Measurements from ENCODE around the gene CACNA1B.

DNA sequence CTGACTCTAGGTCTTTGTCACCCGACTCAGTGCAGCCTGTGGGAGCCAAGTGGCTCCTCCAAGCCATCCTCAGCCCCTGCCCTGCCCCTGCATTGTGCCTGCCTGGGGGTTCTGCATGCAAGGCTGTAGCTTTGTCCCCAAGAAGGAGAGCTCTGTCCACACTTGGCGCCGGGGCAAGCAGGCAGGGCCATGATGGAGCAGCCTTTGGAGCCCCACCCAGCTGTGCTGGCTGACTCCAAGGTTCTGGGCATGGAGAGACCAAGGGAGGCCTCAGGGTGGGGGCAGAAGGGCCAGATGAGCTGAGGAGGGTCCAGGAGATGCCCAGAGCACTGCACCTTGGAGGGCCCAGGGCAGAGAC lies 226.2 kb downstream of the CACNA1B start:
- no peak for TF ChIP-seq POLR2A (IDR thresholded peaks at IDR 0.05)
- TF ChIP-seq, protein P1, sequence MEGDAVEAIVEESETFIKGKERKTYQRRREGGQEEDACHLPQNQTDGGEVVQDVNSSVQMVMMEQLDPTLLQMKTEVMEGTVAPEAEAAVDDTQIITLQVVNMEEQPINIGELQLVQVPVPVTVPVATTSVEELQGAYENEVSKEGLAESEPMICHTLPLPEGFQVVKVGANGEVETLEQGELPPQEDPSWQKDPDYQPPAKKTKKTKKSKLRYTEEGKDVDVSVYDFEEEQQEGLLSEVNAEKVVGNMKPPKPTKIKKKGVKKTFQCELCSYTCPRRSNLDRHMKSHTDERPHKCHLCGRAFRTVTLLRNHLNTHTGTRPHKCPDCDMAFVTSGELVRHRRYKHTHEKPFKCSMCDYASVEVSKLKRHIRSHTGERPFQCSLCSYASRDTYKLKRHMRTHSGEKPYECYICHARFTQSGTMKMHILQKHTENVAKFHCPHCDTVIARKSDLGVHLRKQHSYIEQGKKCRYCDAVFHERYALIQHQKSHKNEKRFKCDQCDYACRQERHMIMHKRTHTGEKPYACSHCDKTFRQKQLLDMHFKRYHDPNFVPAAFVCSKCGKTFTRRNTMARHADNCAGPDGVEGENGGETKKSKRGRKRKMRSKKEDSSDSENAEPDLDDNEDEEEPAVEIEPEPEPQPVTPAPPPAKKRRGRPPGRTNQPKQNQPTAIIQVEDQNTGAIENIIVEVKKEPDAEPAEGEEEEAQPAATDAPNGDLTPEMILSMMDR (IDR thresholded peaks at IDR 0.05), result no peak

All from upper lobe of left lung (tissue), 4 donors.